H1 (cell line): ENCODE data around the gene CFLAR. TPM values are rescaled to one million over a fixed set of nuclear protein-coding genes. Genes with fewer than 3 reads are reported as not detected.

ENCODE experiments used
- CTCF ChIA-PET: fragments of 300-600 bp; sonication (Branson Sonifier 250); formaldehyde crosslinking; loops from one replicate; lab custom pipeline; 2021; ENCODE audit not compliant: partially characterized antibody; lab: Charles Lee
- POLR2A ChIA-PET: fragments of 300-600 bp; sonication (Branson Sonifier 250); formaldehyde crosslinking; loops from one replicate; lab custom pipeline; 2021; ENCODE audit warnings: inconsistent platforms; ENCODE audit not compliant: partially characterized antibody; lab: Charles Lee
- DNase-seq, 2 experiments: peaks; one replicate each; pipeline versions ENCODE4 v3.0.0 to v3.0.0-alpha.2; 2010 to 2022; ENCODE audit warnings: low spot score in 2 of 2, low read depth in 1 of 2, mixed read lengths in 1 of 2
- FAIRE-seq: peaks from 2 replicates; lab custom pipeline; 2011; peaks lifted over from hg19 to GRCh38; lab: Jason Lieb, UNC
- H2AFZ ChIP-seq: 2 replicates; pipeline ENCODE4 v1.8.1; 2012; ENCODE audit warnings: low read length, inconsistent platforms
- H2AK5ac ChIP-seq: 2 replicates; pipeline ENCODE4 v1.6.1; 2013; ENCODE audit warnings: low read depth, low read length
- H2BK120ac ChIP-seq: replicated peaks from 2 replicates; pipeline ENCODE3; 2013; ENCODE audit warnings: low read depth, low read length, inconsistent platforms
- H2BK12ac ChIP-seq: 2 replicates; pipeline ENCODE4 v1.6.1; 2013; ENCODE audit warnings: low read depth, low read length
- H2BK15ac ChIP-seq: 2 replicates; pipeline ENCODE4 v1.6.1; 2013; ENCODE audit warnings: low read length
- H2BK20ac ChIP-seq: 2 replicates; pipeline ENCODE4 v1.6.1; 2013; ENCODE audit warnings: low read length
- H2BK5ac ChIP-seq: 2 replicates; pipeline ENCODE4 v1.6.1; 2013; ENCODE audit warnings: low read depth, low read length
- H3K14ac ChIP-seq: 2 replicates; pipeline ENCODE4 v1.6.1; 2013; ENCODE audit warnings: inconsistent platforms; ENCODE audit not compliant: insufficient read length
- H3K18ac ChIP-seq: 2 replicates; pipeline ENCODE4 v1.6.1; 2013; ENCODE audit warnings: low read length; ENCODE audit errors: extremely low read depth
- H3K23ac ChIP-seq: 2 replicates; pipeline ENCODE4 v1.6.1; 2013; ENCODE audit warnings: inconsistent platforms; ENCODE audit not compliant: insufficient read length
- H3K23me2 ChIP-seq: 2 replicates; pipeline ENCODE4 v1.6.1; 2013; ENCODE audit warnings: low read depth, low read length
- H3K27ac ChIP-seq: 2 replicates; pipeline ENCODE4 v1.6.1; 2011; ENCODE audit warnings: low read depth, low read length, inconsistent platforms
- H3K27me3 ChIP-seq, 4 experiments: replicated peaks in 1 of 4; 1 replicate in 1 of 4; 2 replicates in 3 of 4; pipeline versions ENCODE4 v1.6.1 to v1.8.1; 2011 to 2013; ENCODE audit warnings: low read length in 3 of 4, mild to moderate bottlenecking in 3 of 4, inconsistent platforms in 2 of 4, mixed read lengths in 2 of 4, moderate library complexity in 1 of 4; ENCODE audit not compliant: control insufficient read depth in 3 of 4, insufficient read depth in 3 of 4; ENCODE audit errors: extremely low read depth in 1 of 4
- H3K36me3 ChIP-seq, 4 experiments: 2 replicates each; pipeline versions ENCODE4 v1.6.1 to v1.8.1; 2011 to 2013; ENCODE audit warnings: mild to moderate bottlenecking in 4 of 4, low read length in 3 of 4, moderate library complexity in 2 of 4, control low read depth in 1 of 4, inconsistent platforms in 1 of 4; ENCODE audit not compliant: insufficient read depth in 4 of 4, control insufficient read depth in 2 of 4
- H3K4ac ChIP-seq: replicated peaks from 2 replicates; pipeline ENCODE3; 2013; ENCODE audit warnings: low read length, low read depth, mixed read lengths, inconsistent platforms; ENCODE audit not compliant: insufficient read length
- H3K4me1 ChIP-seq, 4 experiments: replicated peaks in 1 of 4; 1 replicate in 1 of 4; 2 replicates in 3 of 4; pipeline versions ENCODE4 v1.6.1 to v1.8.1; 2011 to 2013; ENCODE audit warnings: low read length in 3 of 4, inconsistent platforms in 2 of 4, mixed read lengths in 1 of 4; ENCODE audit not compliant: insufficient read depth in 4 of 4, control insufficient read depth in 3 of 4
- H3K4me2 ChIP-seq, 2 experiments: 2 replicates each; pipeline versions ENCODE4 v1.6.1 to v1.8.1; 2011 to 2013; ENCODE audit warnings: low read depth in 2 of 2, low read length in 2 of 2, control low read depth in 1 of 2, inconsistent platforms in 1 of 2, mild to moderate bottlenecking in 1 of 2; ENCODE audit not compliant: insufficient read depth in 1 of 2
- H3K4me3 ChIP-seq, 4 experiments: fragments of 200-600, 300-600 bp in 1 of 4; sonication (generic), shearing (Covaris generic), sonication (Bioruptor Twin) in 1 of 4; 2 replicates each; pipeline versions ENCODE4 v1.5.1 to v1.8.1; 2011 to 2016; ENCODE audit warnings: low read length in 4 of 4, low read depth in 3 of 4, control low read depth in 2 of 4, inconsistent platforms in 2 of 4, mild to moderate bottlenecking in 2 of 4, mixed read lengths in 1 of 4, moderate library complexity in 1 of 4; ENCODE audit not compliant: insufficient read depth in 2 of 4; ENCODE audit errors: extremely low read depth in 1 of 4
- H3K56ac ChIP-seq: replicated peaks from 2 replicates; pipeline ENCODE3; 2013; ENCODE audit warnings: low read depth, mild to moderate bottlenecking, mixed read lengths, low read length, inconsistent platforms; ENCODE audit not compliant: insufficient read length
- H3K79me1 ChIP-seq: 2 replicates; pipeline ENCODE4 v1.6.1; 2013; ENCODE audit warnings: low read depth, low read length, control low read depth
- H3K79me2 ChIP-seq, 2 experiments: 2 replicates each; pipeline versions ENCODE4 v1.6.1 to v1.8.1; 2012 to 2013; ENCODE audit warnings: low read length in 2 of 2, mild to moderate bottlenecking in 2 of 2, inconsistent platforms in 1 of 2; ENCODE audit not compliant: insufficient read depth in 2 of 2, control insufficient read depth in 1 of 2
- H3K9ac ChIP-seq, 4 experiments: replicated peaks in 1 of 4; 1 replicate in 1 of 4; 2 replicates in 3 of 4; pipeline versions ENCODE4 v1.6.1 to v1.8.1; 2011 to 2013; ENCODE audit warnings: low read depth in 3 of 4, low read length in 3 of 4, control low read depth in 2 of 4, mild to moderate bottlenecking in 2 of 4, moderate library complexity in 2 of 4, inconsistent platforms in 1 of 4; ENCODE audit errors: extremely low read depth in 1 of 4
- H3K9me3 ChIP-seq, 2 experiments: 2 replicates each; pipeline versions ENCODE4 v1.6.1 to v1.8.1; 2012 to 2013; ENCODE audit warnings: mild to moderate bottlenecking in 2 of 2, moderate library complexity in 2 of 2, control low read depth in 1 of 2, inconsistent platforms in 1 of 2, low read depth in 1 of 2, low read length in 1 of 2, mixed read lengths in 1 of 2; ENCODE audit not compliant: insufficient read depth in 2 of 2
- H4K20me1 ChIP-seq, 2 experiments: replicated peaks in 1 of 2; 2 replicates each; pipeline versions ENCODE3 to v1.8.1; 2011 to 2013; ENCODE audit warnings: inconsistent platforms in 2 of 2, low read length in 2 of 2, mild to moderate bottlenecking in 1 of 2; ENCODE audit not compliant: insufficient read depth in 2 of 2, control insufficient read depth in 1 of 2
- H4K5ac ChIP-seq: 2 replicates; pipeline ENCODE4 v1.6.1; 2013; ENCODE audit warnings: low read length, low read depth, mixed read lengths, inconsistent platforms; ENCODE audit not compliant: insufficient read length
- H4K8ac ChIP-seq: 2 replicates; pipeline ENCODE4 v1.8.0; 2013; ENCODE audit warnings: mild to moderate bottlenecking, moderate library complexity, low read length, inconsistent platforms; ENCODE audit not compliant: insufficient read depth; ENCODE audit errors: extremely low read depth
- H4K91ac ChIP-seq: replicated peaks from 2 replicates; pipeline ENCODE3; 2013; ENCODE audit warnings: low read length, mixed read lengths, inconsistent platforms; ENCODE audit not compliant: insufficient read length
- CHD1 ChIP-seq: IDR thresholded peaks from 2 replicates; pipeline ENCODE4 v1.6.1; 2012; ENCODE audit warnings: low read depth, low read length, improper control_type of control experiment
- CREB1 ChIP-seq: IDR thresholded peaks from 2 replicates; pipeline ENCODE4 v1.6.1; 2012; ENCODE audit warnings: inconsistent platforms
- EGR1 ChIP-seq: IDR thresholded peaks from 2 replicates; pipeline ENCODE4 v1.6.1; 2011; ENCODE audit warnings: low read depth, low read length, borderline replicate concordance
- JUN ChIP-seq: IDR thresholded peaks from 2 replicates; pipeline ENCODE4 v1.6.1; 2011; ENCODE audit warnings: low read depth, mild to moderate bottlenecking, improper control_type of control experiment, low read length
- KDM5A ChIP-seq: fragments of 200-600 bp; IDR thresholded peaks from 2 replicates; pipeline ENCODE4 v1.7.1; 2012; ENCODE audit warnings: mild to moderate bottlenecking, low read length, inconsistent platforms, mixed read lengths
- MAFK ChIP-seq: IDR thresholded peaks from 2 replicates; pipeline ENCODE4 v1.6.1; 2012; ENCODE audit warnings: low read depth, mild to moderate bottlenecking, improper control_type of control experiment, low read length
- POU5F1 ChIP-seq: IDR thresholded peaks from 2 replicates; pipeline ENCODE4 v1.6.1; 2011; ENCODE audit warnings: low read depth, mild to moderate bottlenecking, low read length, moderate library complexity
- RNF2 ChIP-seq: fragments of 200-900, 300-1000 bp; sonication (generic); IDR thresholded peaks from 2 replicates; pipeline ENCODE4 v1.7.1; 2016; ENCODE audit warnings: borderline replicate concordance, low read depth, mild to moderate bottlenecking, antibody characterized with exemption, low read length; ENCODE audit not compliant: poor library complexity, severe bottlenecking; ENCODE audit errors: missing control alignments
- SP1 ChIP-seq: IDR thresholded peaks from 2 replicates; pipeline ENCODE4 v1.6.1; 2011; ENCODE audit warnings: low read depth, low read length
- SP2 ChIP-seq: IDR thresholded peaks from 2 replicates; pipeline ENCODE4 v1.6.1; 2012; ENCODE audit warnings: mild to moderate bottlenecking, low read length, inconsistent platforms
- ZNF274 ChIP-seq: IDR thresholded peaks from 2 replicates; pipeline ENCODE4 v1.7.0; 2012; ENCODE audit warnings: low read length, borderline replicate concordance; ENCODE audit errors: extremely low read depth
- WGBS, 2 experiments: shearing (Covaris generic) in 1 of 2; methylation state at CpG; one replicate each; pipeline versions ENCODE4 v1.1.6 to v1.1.7; 2013 to 2015; ENCODE audit warnings: low lambda C conversion rate in 2 of 2, mixed read lengths in 2 of 2, inconsistent platforms in 1 of 2, low coverage in 1 of 2, missing lambda C conversion rate in 1 of 2; ENCODE audit not compliant: insufficient replicate concordance in 2 of 2, insufficient coverage in 1 of 2, insufficient read length in 1 of 2; ENCODE audit errors: extremely low coverage in 1 of 2, missing lambda C conversion rate in 1 of 2; 5-methylcytosine and 5-hydroxymethylcytosine counted together
- polyA plus RNA-seq, 7 experiments: library from polyadenylated mRNA; depleted of rRNA in 3 of 7; stranded (reverse) in 5 of 7; unstranded in 2 of 7; fragments of >200 nt in 5 of 7; fragments of 200-250 nt in 2 of 7; gene quantifications; 1 replicate in 5 of 7; 2 replicates in 1 of 7; 4 replicates in 1 of 7; pipeline versions ENCODE4 v1.2.1 to v1.2.3, GENCODE V29; 2011 to 2013; ENCODE audit warnings: missing spikeins in 2 of 7, mixed read lengths in 2 of 7
- total RNA-seq: library from RNA; stranded (reverse); fragmentation: NEBNext Ultra II Directional; extraction: Animal tissue kit (Norgen Biotek cat#: 25700); gene quantifications from 2 replicates; pipeline ENCODE4 v1.2.1, GENCODE V29; 2021

Gene CFLAR
- total and polyA plus RNA-seq, 2 of the 8 experiments (the other 6 are each of a cell fraction or from before 2014, with no cell fraction given): 1.1 to 3.9 TPM

GRCh38 chr2:201090574-201090973, 25.4 kb upstream of the CFLAR start:
- 95% methylated on average over 4 of the region's 4 CpGs; no CpG with 5 or more reads in 1 of the 2 experiments for WGBS, 2 experiments
- CTCF ChIA-PET: interaction anchor here (0.9 to 1.5 kb wide), 4 partner anchors 10 to 92 kb away, joined by 3 to 4 read pairs (median 4); partner anchors contain the start of gene CASP10

More at GRCh38 chr2:201090574-201090973, 25.4 kb upstream of the CFLAR start:
- Histone ChIP-seq H4K91ac (no peak overlapping the region), H3K79me1 (no peaks in the 10 kb centered on the region), H3K18ac (no peak overlapping the region), H4K5ac (no peak overlapping the region), H4K20me1 (no peaks in the 10 kb centered on the region), H2BK120ac (no peak overlapping the region), H2AFZ (no peak overlapping the region), H3K79me2 (no peaks in the 10 kb centered on the region), H3K9ac (no peak overlapping the region), H3K23ac (no peak overlapping the region), H3K27me3 (no peaks in the 10 kb centered on the region), H3K27ac (no peak overlapping the region), H4K8ac (no peak overlapping the region), H3K36me3 (no peaks in the 10 kb centered on the region), H3K56ac (no peak overlapping the region), H2BK15ac (no peak overlapping the region), H3K4me2 (no peak overlapping the region), H3K4ac (no peak overlapping the region), H3K23me2 (no peaks in the 10 kb centered on the region), H3K9me3 (no peaks in the 10 kb centered on the region), H2BK12ac (no peak overlapping the region), H3K4me1 (no peaks in the 10 kb centered on the region), H3K4me3 (no peak overlapping the region), H3K14ac (no peak overlapping the region), H2AK5ac (no peak overlapping the region), H2BK5ac (no peak overlapping the region), H2BK20ac (no peak overlapping the region)
- POLR2A ChIA-PET: no interaction called here
- TF ChIP-seq POU5F1 (no peak), SP1 (no peak), MAFK (no peak), RNF2 (no peak), SP2 (no peak), EGR1 (no peak), JUN (no peak), ZNF274 (no peak), CREB1 (no peak), KDM5A (no peak), CHD1 (no peak)
- DNase-seq (no peak), FAIRE-seq (no peak)
